ENCODE data around the gene ZNF385C.
A peak's percentile ranks its signal among the peaks of the same experiment; 100 is the strongest.

GRCh38 chr17:42067371-42068091 is 30.7 kb downstream of the ZNF385C start:
- peak; percentile 98 for TF ChIP-seq CTCF (IDR thresholded peaks at IDR 0.05; ENCODE audit: borderline replicate concordance, extremely low read depth, low read length, poor library complexity, severe bottlenecking)
- no peak for TF ChIP-seq EZH2 (IDR thresholded peaks at IDR 0.05; ENCODE audit: borderline replicate concordance, low read depth, low read length, severe bottlenecking)
